HepG2 (cell line): Measurements from ENCODE around the gene ANTKMT. TPM values are rescaled to one million over a fixed set of nuclear protein-coding genes. Genes with fewer than 3 reads are reported as not detected.

ENCODE experiments used
- ARNTL ChIP-seq: sonication (generic); formaldehyde crosslinking; IDR thresholded peaks from 2 replicates; pipeline ENCODE4 v1.4.0; 2020; ENCODE audit warnings: mild to moderate bottlenecking, missing genetic modification reagents
- MYC ChIP-seq: sonication (generic); formaldehyde crosslinking; IDR thresholded peaks from 2 replicates; pipeline ENCODE4 v1.9.0; 2021; ENCODE audit warnings: missing genetic modification reagents, borderline replicate concordance
- PRMT3 ChIP-seq: sonication (generic); formaldehyde crosslinking; IDR thresholded peaks from 2 replicates; pipeline ENCODE4 v1.8.1; 2022; ENCODE audit warnings: low read depth, mild to moderate bottlenecking, moderate library complexity, missing genetic modification reagents, borderline replicate concordance
- RAD21 ChIP-seq: fragments of 450-650 bp; formaldehyde crosslinking; IDR thresholded peaks from 2 replicates; pipeline ENCODE4 v1.5.0; 2020; ENCODE audit warnings: mild to moderate bottlenecking
- STAG1 ChIP-seq: sonication (generic); formaldehyde crosslinking; IDR thresholded peaks from 2 replicates; pipeline ENCODE4 v1.4.0; 2020; ENCODE audit warnings: missing genetic modification reagents
- XRCC5 ChIP-seq: fragments of 200-400 bp; formaldehyde crosslinking; optimal IDR thresholded peaks from 2 replicates; pipeline ENCODE3; 2017; ENCODE audit warnings: mild to moderate bottlenecking, low read length
- ZBTB38 ChIP-seq: sonication (generic); formaldehyde crosslinking; IDR thresholded peaks from 2 replicates; pipeline ENCODE4 v1.5.1; 2020; ENCODE audit warnings: mild to moderate bottlenecking, missing genetic modification reagents
- ZFP82 ChIP-seq: sonication (generic); formaldehyde crosslinking; IDR thresholded peaks from 2 replicates; pipeline ENCODE4 v1.5.1; 2020; ENCODE audit warnings: mild to moderate bottlenecking, missing genetic modification reagents, borderline replicate concordance
- ZNF160 ChIP-seq: sonication (generic); formaldehyde crosslinking; IDR thresholded peaks from 2 replicates; pipeline ENCODE4 v1.8.0; 2022; ENCODE audit warnings: mild to moderate bottlenecking, inconsistent platforms, missing genetic modification reagents
- ZNF263 ChIP-seq: sonication (generic); formaldehyde crosslinking; IDR thresholded peaks from 2 replicates; pipeline ENCODE4 v1.4.0; 2020; ENCODE audit warnings: missing genetic modification reagents
- ZNF557 ChIP-seq: sonication (generic); formaldehyde crosslinking; IDR thresholded peaks from 2 replicates; pipeline ENCODE4 v1.4.0; 2020; ENCODE audit warnings: missing genetic modification reagents
- ZNF577 ChIP-seq: sonication (generic); formaldehyde crosslinking; IDR thresholded peaks from 2 replicates; pipeline ENCODE4 v1.4.0; 2020; ENCODE audit warnings: mild to moderate bottlenecking, low read depth, missing genetic modification reagents, borderline replicate concordance
- ZNF773 ChIP-seq: sonication (generic); formaldehyde crosslinking; IDR thresholded peaks from 2 replicates; pipeline ENCODE4 v1.4.0; 2020; ENCODE audit warnings: missing genetic modification reagents, borderline replicate concordance
- ZNF788 ChIP-seq: sonication (generic); formaldehyde crosslinking; IDR thresholded peaks from 2 replicates; pipeline ENCODE4 v1.5.0; 2020; ENCODE audit warnings: mild to moderate bottlenecking, missing genetic modification reagents, borderline replicate concordance
- ZNF839 ChIP-seq: sonication (generic); formaldehyde crosslinking; IDR thresholded peaks from 2 replicates; pipeline ENCODE4 v1.4.0; 2020; ENCODE audit warnings: missing genetic modification reagents, mild to moderate bottlenecking, borderline replicate concordance
- polyA plus RNA-seq, 8 experiments: library from polyadenylated mRNA; depleted of rRNA in 3 of 8; stranded (reverse) in 7 of 8; unstranded in 1 of 8; fragments of >200 nt; fragmentation: Illumina TruSeq in 4 of 8; extraction: Trizol in 4 of 8; gene quantifications; 2 replicates each; pipeline versions ENCODE4 v1.2.1 to v1.2.3, GENCODE V29; 2011 to 2016; ENCODE audit warnings: low read depth in 4 of 8, missing spikeins in 1 of 8, mixed read lengths in 1 of 8; ENCODE audit not compliant: insufficient read depth in 1 of 8
- total RNA-seq, 5 experiments: library from RNA; depleted of rRNA; stranded (reverse); fragments of >200 nt; fragmentation: Illumina TruSeq; extraction: Trizol; gene quantifications; 2 replicates each; pipeline ENCODE4 v1.2.3, GENCODE V29; 2016; ENCODE audit warnings: low read depth in 1 of 5
- TF ChIP-seq, protein P1 (sequence below): sonication (generic); formaldehyde crosslinking; IDR thresholded peaks from 2 replicates; pipeline ENCODE4 v1.5.0; 2020; ENCODE audit warnings: mild to moderate bottlenecking, missing genetic modification reagents, moderate library complexity
- TF ChIP-seq, protein P2 (sequence below): sonication (generic); formaldehyde crosslinking; IDR thresholded peaks from 2 replicates; pipeline ENCODE4 v1.5.1; 2020; ENCODE audit warnings: mild to moderate bottlenecking, missing genetic modification reagents, moderate library complexity
- TF ChIP-seq, protein P3 (sequence below): sonication (generic); formaldehyde crosslinking; IDR thresholded peaks from 2 replicates; pipeline ENCODE4 v1.4.0; 2020; ENCODE audit warnings: mild to moderate bottlenecking, missing genetic modification reagents
- TF ChIP-seq, protein P4 (sequence below): sonication (generic); formaldehyde crosslinking; IDR thresholded peaks from 2 replicates; pipeline ENCODE4 v1.4.0; 2020; ENCODE audit warnings: missing genetic modification reagents
- TF ChIP-seq, protein P5 (sequence below): sonication (generic); formaldehyde crosslinking; IDR thresholded peaks from 2 replicates; pipeline ENCODE4 v1.4.0; 2020; ENCODE audit warnings: missing genetic modification reagents

Gene ANTKMT
- total and polyA plus RNA-seq, 2 of the 13 experiments (the other 11 are each of a cell fraction or from before 2014, with no cell fraction given): 7.5 to 47.8 TPM

DNA sequence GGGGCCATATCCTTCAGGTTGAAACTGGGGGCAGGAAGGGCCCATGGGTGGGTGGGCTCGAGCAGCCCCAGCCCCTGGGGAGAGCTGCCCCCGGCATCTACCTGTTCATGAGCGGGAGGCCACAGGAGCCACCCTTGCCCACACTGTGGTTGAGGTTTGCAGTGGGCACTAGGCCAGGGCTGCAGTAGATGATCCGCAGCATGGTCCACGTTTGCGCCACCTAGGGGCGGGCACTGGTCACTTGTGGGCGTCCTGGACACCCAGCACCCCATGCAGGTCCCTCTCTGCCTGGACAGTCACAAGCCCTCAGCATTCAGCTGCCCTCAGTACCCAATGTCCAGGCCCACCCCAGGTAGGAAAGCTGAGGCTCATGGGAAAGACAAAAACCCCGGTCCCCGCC lies 35.0 kb upstream of the ANTKMT start (continued):
- TF ChIP-seq STAG1 (CRISPR knock-in tag) (peak; percentile 47), ZNF773 (CRISPR knock-in tag) (no peak), ZNF263 (CRISPR knock-in tag) (no peak), ZFP82 (no peak), ARNTL (CRISPR knock-in tag) (no peak), ZNF577 (CRISPR knock-in tag) (no peak), MYC (CRISPR knock-in tag) (peak; percentile 42; the same call in 1 of the 2 replicates), RAD21 (0 out of 2 replicates have a peak, but pooled peaks have one; percentile 12), XRCC5 (peak; percentile 63), PRMT3 (no peak), ZNF557 (CRISPR knock-in tag) (no peak), ZNF160 (CRISPR knock-in tag) (no peak), ZBTB38 (CRISPR knock-in tag) (0 out of 2 replicates have a peak, but pooled peaks have one; percentile 30), ZNF788 (CRISPR knock-in tag) (peak; percentile 20; the same call in 1 of the 2 replicates), ZNF839 (no peak)
- TF ChIP-seq, protein P1, sequence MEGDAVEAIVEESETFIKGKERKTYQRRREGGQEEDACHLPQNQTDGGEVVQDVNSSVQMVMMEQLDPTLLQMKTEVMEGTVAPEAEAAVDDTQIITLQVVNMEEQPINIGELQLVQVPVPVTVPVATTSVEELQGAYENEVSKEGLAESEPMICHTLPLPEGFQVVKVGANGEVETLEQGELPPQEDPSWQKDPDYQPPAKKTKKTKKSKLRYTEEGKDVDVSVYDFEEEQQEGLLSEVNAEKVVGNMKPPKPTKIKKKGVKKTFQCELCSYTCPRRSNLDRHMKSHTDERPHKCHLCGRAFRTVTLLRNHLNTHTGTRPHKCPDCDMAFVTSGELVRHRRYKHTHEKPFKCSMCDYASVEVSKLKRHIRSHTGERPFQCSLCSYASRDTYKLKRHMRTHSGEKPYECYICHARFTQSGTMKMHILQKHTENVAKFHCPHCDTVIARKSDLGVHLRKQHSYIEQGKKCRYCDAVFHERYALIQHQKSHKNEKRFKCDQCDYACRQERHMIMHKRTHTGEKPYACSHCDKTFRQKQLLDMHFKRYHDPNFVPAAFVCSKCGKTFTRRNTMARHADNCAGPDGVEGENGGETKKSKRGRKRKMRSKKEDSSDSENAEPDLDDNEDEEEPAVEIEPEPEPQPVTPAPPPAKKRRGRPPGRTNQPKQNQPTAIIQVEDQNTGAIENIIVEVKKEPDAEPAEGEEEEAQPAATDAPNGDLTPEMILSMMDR (CRISPR knock-in tag): peak; percentile 74
- TF ChIP-seq, protein P2, sequence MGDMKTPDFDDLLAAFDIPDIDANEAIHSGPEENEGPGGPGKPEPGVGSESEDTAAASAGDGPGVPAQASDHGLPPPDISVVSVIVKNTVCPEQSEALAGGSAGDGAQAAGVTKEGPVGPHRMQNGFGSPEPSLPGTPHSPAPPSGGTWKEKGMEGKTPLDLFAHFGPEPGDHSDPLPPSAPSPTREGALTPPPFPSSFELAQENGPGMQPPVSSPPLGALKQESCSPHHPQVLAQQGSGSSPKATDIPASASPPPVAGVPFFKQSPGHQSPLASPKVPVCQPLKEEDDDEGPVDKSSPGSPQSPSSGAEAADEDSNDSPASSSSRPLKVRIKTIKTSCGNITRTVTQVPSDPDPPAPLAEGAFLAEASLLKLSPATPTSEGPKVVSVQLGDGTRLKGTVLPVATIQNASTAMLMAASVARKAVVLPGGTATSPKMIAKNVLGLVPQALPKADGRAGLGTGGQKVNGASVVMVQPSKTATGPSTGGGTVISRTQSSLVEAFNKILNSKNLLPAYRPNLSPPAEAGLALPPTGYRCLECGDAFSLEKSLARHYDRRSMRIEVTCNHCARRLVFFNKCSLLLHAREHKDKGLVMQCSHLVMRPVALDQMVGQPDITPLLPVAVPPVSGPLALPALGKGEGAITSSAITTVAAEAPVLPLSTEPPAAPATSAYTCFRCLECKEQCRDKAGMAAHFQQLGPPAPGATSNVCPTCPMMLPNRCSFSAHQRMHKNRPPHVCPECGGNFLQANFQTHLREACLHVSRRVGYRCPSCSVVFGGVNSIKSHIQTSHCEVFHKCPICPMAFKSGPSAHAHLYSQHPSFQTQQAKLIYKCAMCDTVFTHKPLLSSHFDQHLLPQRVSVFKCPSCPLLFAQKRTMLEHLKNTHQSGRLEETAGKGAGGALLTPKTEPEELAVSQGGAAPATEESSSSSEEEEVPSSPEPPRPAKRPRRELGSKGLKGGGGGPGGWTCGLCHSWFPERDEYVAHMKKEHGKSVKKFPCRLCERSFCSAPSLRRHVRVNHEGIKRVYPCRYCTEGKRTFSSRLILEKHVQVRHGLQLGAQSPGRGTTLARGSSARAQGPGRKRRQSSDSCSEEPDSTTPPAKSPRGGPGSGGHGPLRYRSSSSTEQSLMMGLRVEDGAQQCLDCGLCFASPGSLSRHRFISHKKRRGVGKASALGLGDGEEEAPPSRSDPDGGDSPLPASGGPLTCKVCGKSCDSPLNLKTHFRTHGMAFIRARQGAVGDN (CRISPR knock-in tag): 0 out of 2 replicates have a peak, but pooled peaks have one; percentile 28
- TF ChIP-seq, protein P3, sequence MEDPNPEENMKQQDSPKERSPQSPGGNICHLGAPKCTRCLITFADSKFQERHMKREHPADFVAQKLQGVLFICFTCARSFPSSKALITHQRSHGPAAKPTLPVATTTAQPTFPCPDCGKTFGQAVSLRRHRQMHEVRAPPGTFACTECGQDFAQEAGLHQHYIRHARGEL (CRISPR knock-in tag): no peak
- TF ChIP-seq, protein P4, sequence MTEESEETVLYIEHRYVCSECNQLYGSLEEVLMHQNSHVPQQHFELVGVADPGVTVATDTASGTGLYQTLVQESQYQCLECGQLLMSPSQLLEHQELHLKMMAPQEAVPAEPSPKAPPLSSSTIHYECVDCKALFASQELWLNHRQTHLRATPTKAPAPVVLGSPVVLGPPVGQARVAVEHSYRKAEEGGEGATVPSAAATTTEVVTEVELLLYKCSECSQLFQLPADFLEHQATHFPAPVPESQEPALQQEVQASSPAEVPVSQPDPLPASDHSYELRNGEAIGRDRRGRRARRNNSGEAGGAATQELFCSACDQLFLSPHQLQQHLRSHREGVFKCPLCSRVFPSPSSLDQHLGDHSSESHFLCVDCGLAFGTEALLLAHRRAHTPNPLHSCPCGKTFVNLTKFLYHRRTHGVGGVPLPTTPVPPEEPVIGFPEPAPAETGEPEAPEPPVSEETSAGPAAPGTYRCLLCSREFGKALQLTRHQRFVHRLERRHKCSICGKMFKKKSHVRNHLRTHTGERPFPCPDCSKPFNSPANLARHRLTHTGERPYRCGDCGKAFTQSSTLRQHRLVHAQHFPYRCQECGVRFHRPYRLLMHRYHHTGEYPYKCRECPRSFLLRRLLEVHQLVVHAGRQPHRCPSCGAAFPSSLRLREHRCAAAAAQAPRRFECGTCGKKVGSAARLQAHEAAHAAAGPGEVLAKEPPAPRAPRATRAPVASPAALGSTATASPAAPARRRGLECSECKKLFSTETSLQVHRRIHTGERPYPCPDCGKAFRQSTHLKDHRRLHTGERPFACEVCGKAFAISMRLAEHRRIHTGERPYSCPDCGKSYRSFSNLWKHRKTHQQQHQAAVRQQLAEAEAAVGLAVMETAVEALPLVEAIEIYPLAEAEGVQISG (CRISPR knock-in tag): peak; percentile 82
- TF ChIP-seq, protein P5, sequence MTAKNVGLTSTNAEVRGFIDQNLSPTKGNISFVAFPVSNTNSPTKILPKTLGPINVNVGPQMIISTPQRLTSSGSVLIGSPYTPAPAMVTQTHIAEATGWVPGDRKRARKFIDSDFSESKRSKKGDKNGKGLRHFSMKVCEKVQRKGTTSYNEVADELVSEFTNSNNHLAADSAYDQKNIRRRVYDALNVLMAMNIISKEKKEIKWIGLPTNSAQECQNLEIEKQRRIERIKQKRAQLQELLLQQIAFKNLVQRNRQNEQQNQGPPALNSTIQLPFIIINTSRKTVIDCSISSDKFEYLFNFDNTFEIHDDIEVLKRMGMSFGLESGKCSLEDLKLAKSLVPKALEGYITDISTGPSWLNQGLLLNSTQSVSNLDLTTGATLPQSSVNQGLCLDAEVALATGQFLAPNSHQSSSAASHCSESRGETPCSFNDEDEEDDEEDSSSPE (CRISPR knock-in tag): no peak
